GM19463 (cell line): ENCODE results near the gene CCDC85A.

Experiments
- ATAC-seq: cut with Tn5 transposase; IDR thresholded peaks from one replicate; pipeline ENCODE4 v1.9.1; 2021; ENCODE audit warnings: mild to moderate bottlenecking, moderate library complexity; ENCODE audit not compliant: unreplicated experiment

Gene CCDC85A

DNA sequence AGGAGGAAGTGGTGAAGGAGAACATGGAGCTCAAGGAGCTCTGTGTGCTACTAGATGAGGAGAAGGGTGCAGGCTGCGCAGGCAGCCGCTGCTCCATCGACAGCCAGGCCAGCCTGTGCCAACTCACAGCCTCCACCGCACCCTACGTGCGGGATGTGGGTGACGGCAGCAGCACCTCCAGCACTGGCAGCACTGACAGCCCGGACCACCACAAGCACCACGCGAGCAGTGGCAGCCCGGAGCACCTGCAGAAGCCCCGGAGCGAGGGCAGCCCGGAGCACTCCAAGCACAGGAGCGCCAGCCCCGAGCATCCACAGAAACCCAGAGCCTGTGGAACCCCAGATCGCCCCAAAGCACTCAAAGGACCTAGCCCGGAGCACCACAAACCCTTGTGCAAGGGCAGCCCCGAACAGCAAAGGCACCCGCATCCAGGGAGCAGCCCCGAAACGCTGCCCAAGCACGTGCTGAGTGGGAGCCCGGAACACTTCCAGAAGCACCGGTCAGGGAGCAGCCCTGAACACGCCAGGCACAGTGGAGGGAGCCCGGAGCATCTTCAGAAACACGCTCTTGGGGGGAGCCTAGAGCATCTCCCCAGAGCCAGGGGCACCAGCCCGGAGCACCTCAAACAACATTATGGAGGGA, 9.0 kb downstream of the CCDC85A start:
- ATAC-seq, result no peak

DNA sequence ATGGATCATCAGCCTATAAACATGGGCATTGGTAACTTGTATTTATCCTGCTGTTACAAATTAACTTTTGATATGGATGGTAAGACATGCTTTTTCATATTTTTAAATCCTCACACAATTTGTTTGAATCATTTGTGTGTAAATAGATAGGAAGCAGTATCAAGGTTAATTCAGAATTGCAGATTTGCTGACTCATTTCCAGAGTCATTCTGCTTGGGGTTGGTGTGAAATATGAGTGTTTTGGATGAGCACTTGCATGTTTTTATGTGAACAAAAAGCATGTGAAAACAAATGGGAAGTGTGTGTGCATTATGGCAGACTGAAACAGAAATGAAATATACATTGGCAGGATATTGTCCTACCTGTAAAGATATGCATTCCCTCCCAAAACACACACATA, 11.8 kb downstream of the CCDC85A start:
- no peak for ATAC-seq

DNA sequence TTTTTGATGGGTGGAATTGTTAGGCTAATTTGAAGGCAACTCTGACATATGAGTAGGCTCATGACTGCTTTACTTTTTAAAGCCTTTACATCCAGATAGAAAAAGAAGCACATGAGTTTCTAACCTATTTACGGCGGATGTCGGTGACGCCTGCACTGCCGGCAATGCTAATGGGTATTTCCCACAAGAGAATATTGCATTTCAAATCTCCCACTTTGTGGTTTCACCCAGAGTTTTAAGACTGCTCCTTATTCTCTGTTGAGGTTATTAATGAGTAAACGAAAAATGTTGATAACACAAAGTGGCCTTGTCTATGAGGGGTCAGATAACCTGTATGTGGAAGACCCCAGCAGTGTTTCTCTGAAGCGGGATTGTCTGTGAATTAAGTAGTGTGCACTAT, 14.0 kb downstream of the CCDC85A start:
- ATAC-seq, result no peak

DNA sequence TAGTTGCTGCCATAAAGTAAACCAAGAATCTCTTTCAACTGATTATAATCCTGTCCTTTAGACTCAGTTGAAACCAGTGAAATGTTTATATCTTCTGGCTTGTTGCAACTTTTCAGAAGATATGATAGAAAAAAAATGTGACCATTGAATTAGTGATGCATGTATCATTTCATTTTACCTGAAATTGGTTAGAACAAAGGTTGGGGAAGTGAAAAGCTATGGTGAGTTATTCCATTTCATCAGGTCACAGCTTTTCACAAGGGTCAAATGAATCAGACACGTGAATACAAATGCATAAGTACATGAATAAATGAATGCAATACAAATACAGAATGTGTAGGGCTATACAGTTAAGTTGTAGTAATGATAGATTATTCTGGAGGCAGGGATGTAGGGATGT, 15.1 kb downstream of the CCDC85A start:
- ATAC-seq, result no peak

DNA sequence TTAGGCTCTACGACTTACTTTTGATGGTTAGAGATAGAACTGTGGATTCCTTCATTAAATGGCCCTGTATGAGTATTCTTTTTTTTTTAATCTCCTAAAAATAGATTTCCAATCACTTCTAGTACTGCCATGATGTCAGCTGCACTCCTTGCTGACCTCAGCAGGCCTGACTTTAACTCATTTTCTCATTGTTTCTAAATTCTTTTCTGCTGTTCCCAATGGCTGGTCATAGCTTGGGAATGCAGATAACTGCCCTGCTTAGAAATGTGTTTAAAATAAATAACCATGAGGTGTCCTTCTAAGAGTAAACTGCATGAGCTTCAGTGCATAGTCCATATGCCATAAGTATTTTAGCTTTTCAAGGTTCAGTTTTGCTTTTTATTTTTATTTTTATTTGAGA, 15.7 kb downstream of the CCDC85A start:
- ATAC-seq, result no peak

DNA sequence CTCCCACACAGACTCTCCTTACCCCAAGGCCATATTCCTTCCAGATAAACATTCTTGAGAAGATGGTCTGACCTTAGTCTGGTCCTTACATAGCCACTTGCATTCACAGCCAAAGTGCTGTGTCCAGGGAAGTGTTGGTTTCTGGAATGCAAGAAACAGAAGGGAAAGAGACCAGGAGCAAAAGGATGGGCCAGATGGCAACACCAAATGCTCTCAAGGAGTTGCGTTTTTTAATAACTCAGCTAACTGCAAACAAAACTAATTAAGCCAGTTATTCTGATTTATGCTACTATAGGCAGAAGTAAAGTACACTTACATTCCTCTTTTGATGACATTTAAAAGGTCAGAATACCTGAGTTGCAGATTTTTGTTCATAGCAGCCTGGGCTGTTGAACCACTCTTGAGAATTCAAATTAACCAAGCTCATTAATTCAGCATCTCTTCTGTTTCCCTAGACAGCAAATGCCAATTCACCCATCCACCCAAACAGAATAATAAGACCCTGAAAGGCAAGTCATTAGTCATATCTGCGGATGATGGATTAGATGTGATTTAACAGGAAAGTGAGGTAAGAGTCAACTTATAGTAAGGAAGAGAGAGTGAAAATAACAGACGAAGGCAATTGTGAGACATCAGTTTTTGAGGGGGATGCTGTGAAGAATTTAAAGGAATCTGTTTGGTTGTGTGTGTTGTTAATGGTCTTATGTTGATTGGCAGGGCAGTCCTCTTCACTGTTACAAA, 18.8 kb downstream of the CCDC85A start:
- ATAC-seq, result no peak

DNA sequence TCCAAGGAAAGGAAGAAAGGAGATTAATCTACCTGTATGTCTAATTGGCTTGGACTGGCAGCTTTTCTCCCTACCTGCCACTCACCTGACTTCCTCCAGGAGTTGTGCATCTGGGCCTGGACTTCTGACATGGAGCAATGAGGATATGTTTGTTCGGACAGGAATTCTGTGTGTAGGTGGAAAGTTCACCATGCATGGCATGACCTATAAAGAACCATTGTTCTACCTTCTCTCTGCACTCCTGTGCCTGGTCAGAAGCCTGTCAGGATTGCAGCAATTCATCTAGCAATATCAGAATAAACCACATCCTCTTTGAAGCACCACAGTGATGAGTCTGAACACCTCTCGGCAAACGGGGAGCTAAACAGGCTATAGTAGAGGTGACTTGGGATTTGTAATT, 20.8 kb downstream of the CCDC85A start:
- no peak for ATAC-seq

DNA sequence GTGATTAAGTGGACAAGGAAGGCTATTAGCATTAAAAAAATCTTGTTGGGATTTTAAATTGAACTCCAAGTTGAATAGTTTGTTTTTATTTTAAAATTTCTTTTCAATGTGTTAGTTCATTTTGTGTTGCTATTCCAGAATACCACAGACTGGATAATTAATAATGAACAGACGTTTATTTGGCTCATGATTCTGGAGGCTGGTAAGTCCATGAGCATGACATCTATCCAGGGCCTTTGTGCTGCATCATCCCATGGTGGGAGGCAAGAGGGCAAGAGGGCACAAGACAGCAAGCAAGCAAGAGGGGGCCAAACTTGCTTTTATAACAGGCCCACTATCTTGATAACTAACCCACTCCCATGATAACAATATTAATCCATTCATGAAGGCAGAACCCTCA, 22.5 kb downstream of the CCDC85A start:
- no peak for ATAC-seq

DNA sequence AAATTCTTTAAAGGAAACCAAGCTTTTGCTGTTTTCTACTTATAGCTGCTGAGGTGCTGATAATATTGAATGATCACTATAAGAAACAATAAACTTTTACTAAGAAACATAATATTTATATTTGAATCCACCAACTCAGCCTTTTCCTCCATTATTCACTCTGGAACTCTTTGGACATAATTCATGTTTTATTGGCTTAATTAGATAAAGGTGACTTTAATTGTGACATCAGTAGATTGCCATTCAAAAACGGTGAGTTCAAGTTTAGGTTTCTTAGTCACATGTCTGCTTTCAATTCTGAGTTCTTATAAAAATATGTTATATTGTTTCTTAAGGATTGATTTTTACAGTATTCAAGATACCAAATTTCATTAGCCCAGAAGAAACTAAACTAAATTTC, 24.0 kb downstream of the CCDC85A start:
- ATAC-seq, result no peak

DNA sequence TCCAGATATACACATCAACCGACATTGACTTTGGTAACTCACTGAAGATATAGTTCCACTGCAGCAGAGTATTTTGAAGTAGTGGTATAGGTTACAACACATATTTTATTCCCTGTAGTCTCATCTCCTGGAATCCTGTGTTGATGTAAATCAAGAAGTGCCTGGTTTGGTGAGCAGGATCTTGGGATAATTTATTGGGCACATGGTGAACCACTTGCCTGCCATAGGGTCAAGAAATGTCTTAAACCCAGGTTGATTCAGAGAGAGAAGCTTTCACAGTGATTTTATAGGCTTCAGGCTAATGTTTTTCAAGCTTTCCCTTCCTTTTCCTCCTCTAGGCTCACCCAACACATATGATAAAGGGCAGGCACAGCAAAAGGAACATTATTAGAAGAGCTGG, 24.6 kb downstream of the CCDC85A start:
- ATAC-seq, result no peak

DNA sequence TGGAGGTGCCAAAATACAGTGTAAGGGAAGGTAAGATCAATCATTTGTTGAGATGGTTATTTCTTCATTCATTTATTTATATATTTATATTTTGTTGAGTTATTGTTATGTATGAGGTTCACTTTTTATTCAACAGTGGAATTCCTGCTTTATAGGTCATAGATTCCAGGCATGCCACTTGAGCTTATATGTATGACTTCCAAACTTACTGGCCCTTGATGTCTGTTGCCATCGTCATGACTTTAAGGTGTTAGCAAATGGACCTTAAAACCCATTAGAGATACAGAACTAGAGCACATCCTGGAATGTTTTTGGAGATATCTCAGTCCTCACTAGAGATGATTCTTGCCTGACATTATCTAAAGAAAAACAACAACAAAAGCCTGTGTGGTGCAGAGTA, 25.9 kb downstream of the CCDC85A start:
- ATAC-seq, result no peak

DNA sequence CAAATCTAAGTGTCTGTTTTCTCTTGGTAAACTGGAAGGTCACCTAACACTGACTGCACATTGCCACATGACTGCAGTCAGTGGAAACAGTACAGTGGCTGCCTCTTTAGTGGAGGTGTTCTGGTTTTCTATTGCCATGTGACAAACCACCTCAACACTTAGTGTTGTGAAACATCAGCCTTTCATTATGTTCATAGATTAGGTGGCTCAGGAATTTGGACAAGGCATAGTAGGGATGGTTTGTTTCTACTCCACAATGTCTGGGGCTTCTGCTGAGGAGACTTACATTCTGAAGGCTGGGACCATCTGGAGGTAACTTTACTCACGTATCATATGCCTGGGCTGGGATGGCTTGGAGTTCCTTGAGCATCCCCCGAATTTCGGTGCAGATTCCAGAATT, 26.5 kb downstream of the CCDC85A start:
- no peak for ATAC-seq

DNA sequence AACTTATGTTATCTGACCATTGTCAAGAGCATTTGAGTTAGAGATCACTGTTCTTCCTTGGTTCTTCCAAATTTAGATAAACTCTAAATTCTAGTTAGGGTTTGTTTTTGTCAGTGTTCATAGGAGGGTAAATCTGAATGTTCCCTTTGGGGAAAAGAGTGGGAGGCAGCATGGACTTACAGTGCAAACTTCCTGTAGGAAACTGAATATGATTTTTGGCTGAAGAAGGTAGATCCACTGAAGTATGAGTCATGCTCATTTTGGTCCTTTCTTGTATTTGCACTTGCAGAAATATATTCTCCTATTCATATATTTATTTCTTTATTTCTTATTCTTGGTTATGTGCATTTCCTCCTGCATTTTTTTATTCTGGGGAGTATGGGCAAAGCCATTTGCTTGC, 27.3 kb downstream of the CCDC85A start:
- no peak for ATAC-seq

DNA sequence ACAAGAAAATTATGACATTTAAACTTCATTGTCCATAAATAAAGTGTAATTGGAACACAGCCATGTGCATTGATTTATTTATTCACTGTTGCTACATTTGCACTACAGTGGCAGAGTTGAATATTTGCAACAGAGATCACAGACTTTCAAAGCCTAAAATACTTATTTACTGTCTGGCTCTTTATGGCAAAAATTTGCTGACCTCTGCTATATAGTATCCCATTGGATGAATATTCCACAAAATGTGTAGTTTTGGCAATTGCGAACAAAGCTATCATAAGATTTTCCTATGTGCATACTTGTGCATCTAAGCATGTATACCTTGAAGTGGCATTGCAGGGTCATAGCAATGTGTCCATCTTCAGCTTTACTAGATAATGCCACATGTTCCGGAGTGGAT, 32.1 kb downstream of the CCDC85A start:
- no peak for ATAC-seq

DNA sequence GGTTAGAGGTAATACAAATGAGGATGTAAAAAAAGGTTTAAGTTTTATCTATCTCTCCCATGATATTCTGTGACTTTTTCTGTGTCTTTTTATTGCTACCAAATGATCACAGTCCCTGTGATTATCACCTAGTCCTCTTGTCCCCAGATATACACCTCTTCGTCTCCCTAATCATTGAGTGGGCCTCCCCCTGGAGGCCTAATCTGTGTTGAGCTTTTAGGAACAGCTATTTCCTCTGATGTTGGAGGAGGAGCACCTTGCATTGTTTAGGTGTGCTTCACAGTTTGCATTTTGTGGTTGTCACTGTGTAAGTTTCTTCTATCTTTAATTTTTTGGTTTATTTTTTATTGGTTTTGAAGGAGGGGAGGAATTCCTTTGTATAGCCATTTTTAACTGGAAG, 33.3 kb downstream of the CCDC85A start:
- ATAC-seq, result no peak

DNA sequence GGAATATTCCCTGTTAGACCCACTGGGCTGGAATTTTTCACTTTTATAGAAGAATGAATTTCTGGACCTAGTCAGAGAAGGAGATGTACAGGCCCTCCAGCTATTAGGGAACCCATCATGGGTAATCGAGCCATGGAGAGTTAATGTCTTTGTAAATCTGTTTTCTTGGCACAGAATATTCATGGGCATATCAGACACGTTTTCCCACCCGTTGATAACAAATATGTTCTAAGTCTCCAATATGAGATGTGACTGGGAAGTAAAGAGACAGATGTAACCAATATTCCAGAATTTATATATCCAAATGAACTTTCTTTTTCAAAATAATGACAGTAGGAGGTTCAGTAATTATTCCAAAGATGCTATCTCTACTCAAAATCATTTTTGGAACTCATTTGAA, 38.7 kb downstream of the CCDC85A start:
- ATAC-seq, result no peak

DNA sequence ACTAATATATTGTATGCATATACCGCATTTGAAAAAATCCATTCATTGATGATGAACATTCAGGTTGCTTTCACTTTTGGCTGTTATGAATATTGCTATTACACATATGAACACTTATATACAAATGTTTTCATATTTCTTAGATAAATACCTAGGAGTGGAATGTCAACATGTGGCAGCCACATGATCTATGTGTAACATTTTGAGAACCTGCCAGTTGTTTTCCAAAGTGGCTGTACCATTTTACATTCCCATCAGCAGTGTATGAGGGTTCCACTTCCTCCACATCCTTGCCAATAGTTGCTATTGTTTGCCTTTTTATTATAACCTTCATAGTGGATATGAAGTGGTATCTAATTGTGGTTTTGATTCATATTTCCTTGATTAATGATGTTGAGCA, 40.5 kb downstream of the CCDC85A start:
- ATAC-seq, result no peak

DNA sequence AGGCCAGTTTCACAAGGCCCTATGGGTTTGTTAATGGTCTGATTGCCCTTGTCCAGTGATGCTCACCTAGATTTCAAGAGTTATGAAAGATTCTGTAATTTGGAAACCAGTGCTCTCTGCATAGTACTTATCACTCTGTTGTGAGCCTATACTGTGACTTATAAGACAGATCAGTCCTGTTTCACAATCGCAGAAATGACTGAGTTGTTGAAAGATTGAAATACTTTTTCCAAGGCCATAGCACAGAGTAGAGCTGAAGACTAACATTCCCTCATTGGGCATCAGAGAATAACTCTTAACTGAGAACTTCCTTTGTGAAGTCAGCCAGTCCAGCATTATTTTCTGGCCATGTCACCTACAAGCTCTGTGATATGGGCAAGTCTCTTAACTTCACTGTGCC, 44.0 kb downstream of the CCDC85A start:
- no peak for ATAC-seq

DNA sequence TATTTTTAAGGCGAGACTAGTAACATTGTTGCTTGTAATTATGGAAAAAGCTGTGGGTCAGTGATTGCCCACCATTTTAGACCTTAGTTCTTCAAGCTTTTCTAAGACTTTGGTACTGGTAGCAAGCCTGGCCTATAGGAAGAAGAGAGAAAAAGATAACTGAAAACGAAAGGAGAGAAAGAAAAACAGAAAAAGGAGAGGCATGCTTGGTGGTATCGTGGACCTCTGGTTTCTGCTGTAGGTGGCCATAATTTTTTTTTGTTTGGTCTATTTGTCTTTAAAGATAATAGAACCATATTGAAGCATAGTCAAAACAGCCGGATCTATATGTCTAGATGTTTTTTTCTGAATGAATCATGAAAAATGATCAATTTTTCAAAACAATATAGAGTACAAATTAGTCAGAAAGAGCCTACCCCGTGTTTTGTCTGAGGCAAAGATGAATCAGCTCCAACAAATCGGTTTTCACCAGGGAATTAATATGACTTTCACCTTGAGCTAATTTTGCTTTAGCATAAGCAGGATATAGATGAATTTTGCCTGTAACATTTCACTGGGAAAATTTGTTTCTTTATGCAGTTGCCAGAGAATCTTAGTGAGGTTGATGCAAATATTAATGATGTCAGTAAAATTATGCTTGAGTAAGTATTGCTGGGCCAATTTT, 45.7 kb downstream of the CCDC85A start:
- ATAC-seq, result no peak

DNA sequence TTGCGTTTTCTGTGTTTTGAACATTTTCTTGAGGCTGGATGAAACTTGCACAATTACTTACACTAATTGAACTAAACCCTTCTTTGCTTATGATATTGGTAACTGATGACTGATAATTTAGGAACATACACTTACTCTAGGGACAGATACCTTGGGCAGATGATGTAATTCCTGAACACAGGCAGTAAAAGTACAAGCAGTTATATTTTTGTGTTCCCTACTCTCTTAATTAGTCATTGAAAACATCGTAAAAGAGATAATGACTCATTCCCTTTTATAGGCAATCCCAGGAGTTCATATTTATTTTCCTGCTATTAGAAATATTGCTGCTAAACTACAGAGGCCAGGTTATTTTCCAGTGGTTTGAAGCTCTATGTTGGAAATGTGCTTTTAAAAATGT, 46.4 kb downstream of the CCDC85A start:
- ATAC-seq, result no peak

DNA sequence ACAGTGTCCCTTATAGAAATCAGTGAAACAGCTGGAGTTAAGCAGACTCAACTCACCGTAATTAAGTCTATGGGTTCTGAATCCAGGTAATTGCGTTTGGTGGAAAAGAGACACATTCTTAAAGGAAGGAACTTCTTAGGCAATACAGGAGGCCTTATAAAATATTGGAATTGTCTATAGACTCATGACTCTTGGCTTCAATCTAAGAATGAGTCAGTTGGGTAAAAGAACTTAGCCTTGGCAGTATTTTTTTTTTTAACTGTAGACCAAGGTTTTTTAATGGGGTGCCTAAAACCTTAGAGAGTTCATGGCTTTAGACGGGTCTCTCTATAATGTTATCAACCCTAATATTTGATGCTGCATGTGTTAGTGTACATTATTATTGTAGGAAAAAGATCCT, 47.6 kb downstream of the CCDC85A start:
- no peak for ATAC-seq

DNA sequence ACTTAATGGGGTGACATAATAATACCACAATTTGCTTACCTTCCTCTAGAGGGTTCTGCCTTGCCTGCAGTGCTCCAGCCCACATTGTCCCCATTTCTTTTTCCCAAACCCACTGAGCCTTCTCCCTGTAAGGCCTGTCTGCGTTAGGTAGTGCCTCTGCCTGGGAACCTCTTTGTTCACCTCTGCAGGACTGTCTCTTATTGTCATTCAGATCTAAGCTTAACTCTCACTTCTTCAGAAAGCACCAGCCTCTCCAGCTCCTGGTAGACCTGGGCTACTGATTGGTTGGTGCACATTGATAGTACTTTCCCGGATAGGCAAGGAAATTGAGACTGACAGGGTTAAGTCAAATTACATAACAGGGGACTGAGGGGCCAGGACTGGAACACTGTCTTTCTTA, 49.1 kb downstream of the CCDC85A start:
- ATAC-seq, result no peak
